Left ventricle myocardium superior (tissue), 1 donor: ENCODE results near the gene GRIN2A. TPM values are rescaled to one million over a fixed set of nuclear protein-coding genes. Genes with fewer than 3 reads are reported as not detected.

ENCODE experiments used
- ATAC-seq: fragments of 200-7000 bp; cut with Tn5 transposase; one replicate; pipeline ENCODE4 v1.9.1; 2020; ENCODE audit warnings: mild to moderate bottlenecking, moderate library complexity
- DNase-seq: peaks from one replicate; pipeline ENCODE4 v3.0.0-alpha.2; 2020
- intact Hi-C: fragments of 100-400 bp; cut with micrococcal nuclease; formaldehyde crosslinking; loops from one replicate; pipeline ENCODE4 v1.11.0; 2022
- long read RNA-seq: library from polyadenylated mRNA; unstranded; transcript quantifications from one replicate; pipeline ENCODE4 v2.0.0, GENCODE V29; 2021
- total RNA-seq: library from RNA; stranded (reverse); fragmentation: NEBNext Ultra II Directional; extraction: Animal tissue kit (Norgen Biotek cat#: 25700); gene quantifications from one replicate; pipeline ENCODE4 v1.2.1, GENCODE V29; 2021
- donor health status: DM: no; HTN: yes; CAD: no; lungs with severe emphysema.

Gene GRIN2A
- 3.6 TPM for total RNA-seq
- long read RNA-seq, partial matches to known transcripts, result 1 of 6 reads
- long read RNA-seq, other reads (novel, unspliced or antisense), result 5 of 6 reads

GRCh38 chr16:10182222-10183053, at the start of gene GRIN2A:
GRIN2A (minus strand) TSS chr16:10182428; CDS start chr16:10180411, 2,017 bp downstream.
- DNase-seq (no peak), ATAC-seq (peak; percentile 36)
- intact Hi-C loops, result no loop called here

- intact Hi-C loops, result no loop called here
- no peak for ATAC-seq
- no peak for DNase-seq
Observed at GRCh38 chr16:10231563-10231962, 49.3 kb upstream of the GRIN2A start.

- intact Hi-C loops, result no loop called here
- DNase-seq, result no peak
- ATAC-seq, result no peak
Observed at GRCh38 chr16:10228779-10229178, 46.6 kb upstream of the GRIN2A start.

GRCh38 chr16:10226987-10227306, 44.7 kb upstream of the GRIN2A start:
- no peak for DNase-seq
- intact Hi-C loops, result no loop called here
- ATAC-seq, result no peak

GRCh38 chr16:10226141-10226986, 44.1 kb upstream of the GRIN2A start:
- intact Hi-C loops, result no loop called here
- DNase-seq (no peak), ATAC-seq (no peak)

GRCh38 chr16:10225653-10226052, 43.4 kb upstream of the GRIN2A start:
- ATAC-seq (no peak), DNase-seq (no peak)
- intact Hi-C loops, result no loop called here

GRCh38 chr16:10224850-10225249, 42.6 kb upstream of the GRIN2A start:
- no peak for DNase-seq
- ATAC-seq, result no peak
- intact Hi-C loops, result no loop called here

- ATAC-seq, result no peak
- no peak for DNase-seq
- intact Hi-C loops, result no loop called here
Observed at GRCh38 chr16:10220942-10221341, 38.7 kb upstream of the GRIN2A start.

GRCh38 chr16:10219742-10220141, 37.5 kb upstream of the GRIN2A start:
- intact Hi-C loops, result no loop called here
- DNase-seq (no peak), ATAC-seq (no peak)

GRCh38 chr16:10218490-10219206, 36.4 kb upstream of the GRIN2A start:
- ATAC-seq (peak; percentile 92), DNase-seq (no peak)
- intact Hi-C loops, result no loop called here

- no peak for ATAC-seq
- intact Hi-C loops, result no loop called here
- DNase-seq, result no peak
Observed at GRCh38 chr16:10213748-10214147, 31.5 kb upstream of the GRIN2A start.

- ATAC-seq (no peak), DNase-seq (no peak)
- intact Hi-C loops, result no loop called here
Observed at GRCh38 chr16:10210944-10211343, 28.7 kb upstream of the GRIN2A start.

GRCh38 chr16:10206865-10207264, 24.6 kb upstream of the GRIN2A start:
- DNase-seq (no peak), ATAC-seq (no peak)
- intact Hi-C loops, result no loop called here

GRCh38 chr16:10206215-10206614, 24.0 kb upstream of the GRIN2A start:
- ATAC-seq, result no peak
- intact Hi-C loops, result no loop called here
- DNase-seq, result no peak

GRCh38 chr16:10205688-10206087, 23.5 kb upstream of the GRIN2A start:
- ATAC-seq (no peak), DNase-seq (no peak)
- intact Hi-C loops, result no loop called here

- intact Hi-C loops, result no loop called here
- DNase-seq, result no peak
- no peak for ATAC-seq
Observed at GRCh38 chr16:10202649-10203048, 20.4 kb upstream of the GRIN2A start.

GRCh38 chr16:10200637-10201586, 18.7 kb upstream of the GRIN2A start:
- intact Hi-C loops, result no loop called here
- DNase-seq (no peak), ATAC-seq (no peak)

GRCh38 chr16:10196999-10197398, 14.8 kb upstream of the GRIN2A start:
- ATAC-seq (no peak), DNase-seq (no peak)
- intact Hi-C loops, result no loop called here

GRCh38 chr16:10191096-10191495, 8.9 kb upstream of the GRIN2A start:
- ATAC-seq (peak; percentile 33), DNase-seq (no peak)
- intact Hi-C loops, result no loop called here
